NK-92 treated with Interleukin-12 subunit alpha and Interleukin-12 subunit beta, amount 100 ng/mL, for 24 hours (cell line): ENCODE data around the gene TLX3.

Experiments
- DNase-seq: peaks from one replicate; lab custom pipeline; 2025; lab: John Stamatoyannopoulos, UW

TLX3 gene

DNA sequence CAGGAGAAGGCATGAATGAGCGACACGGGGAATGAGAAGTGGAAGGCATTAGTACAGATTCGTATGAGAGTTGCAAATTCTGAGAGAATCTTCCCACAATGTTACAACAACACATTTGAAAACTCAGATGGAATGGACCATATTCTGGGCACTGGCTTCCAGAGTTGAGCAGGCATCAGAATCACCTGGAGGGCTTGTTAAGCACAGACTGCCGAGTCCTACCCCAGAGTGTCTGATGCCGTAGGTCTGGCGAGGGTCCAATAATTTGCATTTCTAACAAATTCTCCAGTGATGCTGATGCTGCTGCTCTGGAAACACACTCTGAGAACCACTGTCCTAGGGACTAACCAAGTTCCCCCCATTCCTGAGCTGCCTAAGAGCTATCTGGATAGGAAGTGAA, 2.9 kb upstream of the TLX3 start:
- DNase-seq = no peak

DNA sequence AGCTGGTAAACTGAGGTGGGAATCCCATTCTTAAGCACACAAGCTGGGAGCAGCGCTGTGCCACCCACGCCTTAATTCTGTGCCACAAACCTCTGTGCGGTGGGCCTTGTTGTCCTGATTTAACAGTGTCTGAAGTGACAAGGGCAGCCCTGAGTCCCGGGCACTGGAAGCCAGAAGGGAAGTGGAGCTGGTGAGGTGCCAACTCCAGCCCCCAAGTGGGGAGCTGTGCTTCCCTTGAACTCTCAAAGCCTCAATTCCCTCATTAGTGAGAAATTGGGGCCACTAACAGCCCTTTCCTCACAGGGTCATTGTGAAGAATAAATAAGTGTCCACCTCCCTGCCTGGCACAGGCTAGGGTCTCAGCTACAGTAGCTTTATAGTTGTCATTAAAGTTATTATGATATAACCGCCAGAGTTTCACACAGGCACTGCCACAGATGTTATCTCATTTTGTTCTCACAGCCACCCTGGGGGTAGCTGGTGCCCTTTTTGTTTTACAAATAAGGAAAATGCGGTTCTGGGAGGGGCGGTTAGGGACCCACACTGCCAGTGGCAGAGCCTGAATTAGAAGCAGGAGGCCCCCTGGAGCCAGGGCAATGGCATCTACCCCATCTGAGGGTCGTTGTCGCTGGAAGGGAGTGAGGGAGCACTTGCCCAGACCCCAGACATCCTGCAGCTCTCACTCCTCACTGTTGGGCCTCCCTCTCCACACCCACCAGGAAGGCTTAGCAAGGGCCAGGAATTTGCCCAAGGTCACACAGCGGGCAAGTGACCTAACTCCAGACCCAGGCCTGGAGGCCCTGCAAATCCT, 2.1 kb upstream of the TLX3 start:
- no peak for DNase-seq

DNA sequence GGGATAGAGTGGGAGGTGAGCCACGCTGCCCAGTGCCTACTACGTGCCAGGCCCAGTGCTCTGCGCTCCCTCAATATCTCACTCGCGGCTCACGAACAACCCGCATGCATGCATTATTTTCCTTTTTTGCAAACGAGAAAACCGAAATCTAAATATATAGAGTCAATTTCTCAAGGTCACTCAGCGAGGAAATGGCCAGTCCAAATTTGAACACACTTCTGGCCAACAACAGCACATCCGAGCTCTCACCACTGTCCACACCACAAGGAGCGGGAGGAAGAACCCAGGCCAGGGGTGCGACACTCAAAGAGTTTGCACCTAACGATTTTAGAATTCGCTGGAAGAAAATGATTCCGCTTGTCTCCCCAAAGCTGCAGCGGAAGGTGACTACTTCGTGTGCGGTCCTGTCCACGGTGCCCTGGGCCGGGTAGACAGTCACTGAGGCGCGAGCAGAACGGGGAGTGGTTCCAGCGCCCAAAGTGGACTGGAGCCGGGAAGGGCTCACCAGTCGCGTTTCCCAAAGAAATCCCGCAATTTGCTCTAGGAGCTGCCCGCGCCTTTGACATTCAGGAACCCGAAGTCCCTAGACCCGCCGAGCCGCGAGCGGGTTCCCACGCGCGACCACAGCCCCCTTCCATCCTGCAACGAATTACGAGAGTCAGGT, 1.1 kb upstream of the TLX3 start:
- DNase-seq = no peak

DNA sequence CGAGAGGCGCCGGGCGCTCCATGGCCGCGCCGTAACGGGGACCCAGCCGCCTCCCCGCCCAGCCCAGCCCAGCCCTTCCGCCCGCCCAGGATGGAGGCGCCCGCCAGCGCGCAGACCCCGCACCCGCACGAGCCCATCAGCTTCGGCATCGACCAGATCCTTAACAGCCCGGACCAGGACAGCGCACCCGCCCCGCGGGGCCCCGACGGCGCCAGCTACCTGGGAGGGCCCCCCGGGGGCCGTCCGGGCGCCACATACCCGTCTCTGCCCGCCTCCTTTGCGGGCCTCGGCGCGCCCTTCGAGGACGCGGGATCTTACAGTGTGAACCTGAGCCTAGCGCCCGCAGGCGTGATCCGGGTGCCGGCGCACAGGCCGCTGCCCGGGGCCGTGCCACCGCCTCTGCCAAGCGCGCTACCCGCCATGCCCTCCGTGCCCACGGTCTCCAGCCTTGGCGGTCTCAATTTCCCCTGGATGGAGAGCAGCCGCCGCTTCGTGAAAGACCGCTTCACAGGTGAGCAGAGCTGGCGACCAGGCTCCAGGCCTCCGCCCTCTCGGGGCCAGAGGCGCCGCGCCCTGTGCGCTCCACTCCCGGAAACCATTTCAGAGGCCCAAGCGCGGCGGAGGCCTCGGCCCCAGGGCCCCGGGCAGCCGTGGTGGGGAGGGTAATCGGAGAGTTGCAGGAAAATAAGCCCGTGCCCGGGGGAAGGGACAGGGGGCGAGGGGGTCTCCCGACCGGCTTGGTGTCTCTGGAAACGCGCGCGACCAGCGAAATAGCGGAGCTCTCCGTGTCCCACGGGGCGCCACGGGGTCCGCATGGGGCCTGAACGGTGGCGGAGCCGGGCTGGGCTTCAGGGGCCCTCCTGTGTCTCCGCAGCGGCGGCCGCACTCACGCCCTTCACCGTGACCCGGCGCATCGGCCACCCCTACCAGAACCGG, 496 bp downstream of the TLX3 start:
- DNase-seq = no peak

DNA sequence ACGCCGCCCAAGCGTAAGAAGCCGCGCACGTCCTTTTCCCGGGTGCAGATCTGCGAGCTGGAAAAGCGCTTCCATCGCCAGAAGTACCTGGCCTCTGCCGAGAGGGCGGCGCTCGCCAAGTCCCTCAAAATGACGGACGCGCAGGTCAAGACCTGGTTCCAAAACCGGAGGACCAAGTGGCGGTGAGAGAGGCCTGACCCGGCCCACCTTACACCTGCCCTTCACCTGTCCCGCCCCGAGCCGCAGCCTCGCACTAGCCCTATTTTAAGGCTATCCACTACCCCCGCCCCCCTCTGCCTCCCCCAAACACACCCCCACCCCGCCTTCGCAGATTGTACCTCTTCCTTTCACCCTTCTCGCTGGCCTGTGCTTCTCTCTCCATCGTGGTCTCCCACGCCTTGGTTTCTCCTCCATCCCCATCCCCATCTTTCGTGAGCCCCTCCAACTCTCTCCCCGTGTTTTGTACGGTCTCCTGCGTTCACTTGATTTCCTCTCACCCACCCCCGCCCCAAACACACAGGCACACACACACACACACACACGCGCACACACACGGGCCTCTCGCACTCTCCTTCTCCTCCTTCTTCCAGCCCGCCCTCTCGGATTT, 1.3 kb downstream of the TLX3 start:
- no peak for DNase-seq

DNA sequence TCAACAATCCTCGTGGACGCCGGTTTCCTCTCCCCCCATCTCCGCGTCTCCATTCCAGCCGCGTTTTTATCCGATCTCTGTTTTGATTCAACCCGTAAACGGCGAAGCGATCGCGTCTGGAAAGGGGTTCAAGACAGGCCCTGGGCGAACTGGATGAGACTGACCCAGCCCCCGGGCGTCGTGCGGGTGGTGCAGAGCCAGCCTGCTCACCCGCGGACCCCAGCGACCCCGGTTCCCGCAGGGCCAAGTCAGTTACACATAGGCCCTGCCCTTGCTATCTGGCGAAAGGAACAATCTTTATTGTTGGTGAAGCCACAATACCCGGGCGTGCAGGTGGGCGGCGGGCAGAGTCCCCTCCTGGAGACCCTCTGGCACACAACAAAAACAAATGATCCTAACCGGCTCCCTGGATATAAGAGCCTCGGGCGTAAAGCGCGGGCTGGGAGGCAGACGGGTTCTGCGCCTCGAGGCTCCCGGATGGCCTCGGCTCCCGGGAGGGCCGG, 1.8 kb downstream of the TLX3 start:
- DNase-seq = no peak

DNA sequence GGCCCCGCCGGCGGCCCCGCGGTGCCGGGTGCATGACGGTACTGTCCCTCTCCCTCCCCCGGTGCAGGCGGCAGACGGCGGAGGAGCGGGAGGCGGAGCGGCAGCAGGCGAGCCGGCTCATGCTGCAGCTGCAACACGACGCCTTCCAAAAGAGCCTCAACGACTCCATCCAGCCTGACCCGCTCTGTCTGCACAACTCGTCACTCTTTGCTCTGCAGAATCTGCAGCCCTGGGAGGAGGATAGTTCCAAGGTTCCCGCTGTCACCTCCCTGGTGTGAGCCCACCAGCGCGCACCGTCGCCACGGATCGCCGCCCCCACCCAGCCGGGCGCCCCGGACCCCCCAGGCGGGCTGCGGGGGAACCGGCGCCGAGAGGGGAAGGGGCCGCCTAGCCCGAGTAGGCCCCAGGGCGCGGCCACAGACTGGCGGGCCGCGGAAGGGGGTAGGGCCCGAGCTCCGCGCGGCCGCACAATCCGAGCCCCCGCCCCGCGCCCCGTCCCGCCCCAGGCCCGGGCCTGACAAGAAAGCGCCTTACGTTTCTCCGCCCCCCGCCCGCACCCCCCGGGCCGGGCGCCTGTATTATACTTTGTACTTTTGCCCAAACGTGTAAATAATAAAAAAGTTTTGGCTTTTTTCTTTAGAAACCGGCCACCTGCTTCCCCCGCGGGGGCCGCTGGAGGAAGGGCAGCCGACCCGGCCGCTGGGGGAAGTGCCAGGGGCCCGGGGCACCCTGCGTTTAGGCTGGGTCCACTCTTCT, 2.5 kb downstream of the TLX3 start:
- no peak for DNase-seq

DNA sequence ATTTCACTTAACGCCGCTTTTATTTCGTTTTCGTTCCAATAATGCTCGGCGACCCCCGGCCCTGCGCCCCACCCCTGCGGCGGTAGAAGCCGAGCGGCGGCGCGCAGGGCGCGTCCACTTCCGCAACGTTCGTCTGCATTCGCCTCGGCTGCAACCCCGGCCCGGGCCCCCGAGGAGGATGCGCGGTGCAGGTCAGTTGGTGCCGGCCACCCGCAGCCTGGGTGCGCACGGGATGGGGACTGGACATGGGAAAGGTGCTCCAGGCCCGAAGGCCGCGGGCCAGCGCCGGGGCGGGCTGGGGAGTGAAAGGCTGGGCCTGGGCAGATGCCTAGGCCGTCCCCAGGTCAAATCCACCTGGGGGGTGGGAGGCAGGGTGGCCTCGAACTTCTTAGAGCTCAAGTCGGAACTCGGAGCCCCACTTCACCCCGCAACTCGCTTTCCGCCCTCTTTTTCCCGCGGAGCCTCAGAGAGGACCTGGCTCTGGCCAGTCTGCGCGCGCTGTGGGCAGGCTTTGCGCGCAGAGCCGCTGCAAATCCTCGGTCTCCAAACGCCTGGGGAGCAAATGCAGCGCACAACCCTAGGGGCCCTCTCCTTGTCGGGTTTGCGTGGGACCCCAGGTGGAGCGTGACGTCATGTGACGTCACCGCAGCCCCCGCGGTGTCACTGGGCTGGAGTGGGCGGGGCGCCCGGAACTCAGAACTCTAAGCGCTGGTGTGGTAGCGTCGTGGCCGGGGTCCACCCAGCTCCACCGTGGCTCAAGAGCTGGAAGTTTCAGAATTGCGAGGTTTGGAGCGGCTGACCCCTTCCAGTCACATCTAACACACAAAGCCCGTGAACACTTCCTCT, 3.3 kb downstream of the TLX3 start:
- DNase-seq = no peak

DNA sequence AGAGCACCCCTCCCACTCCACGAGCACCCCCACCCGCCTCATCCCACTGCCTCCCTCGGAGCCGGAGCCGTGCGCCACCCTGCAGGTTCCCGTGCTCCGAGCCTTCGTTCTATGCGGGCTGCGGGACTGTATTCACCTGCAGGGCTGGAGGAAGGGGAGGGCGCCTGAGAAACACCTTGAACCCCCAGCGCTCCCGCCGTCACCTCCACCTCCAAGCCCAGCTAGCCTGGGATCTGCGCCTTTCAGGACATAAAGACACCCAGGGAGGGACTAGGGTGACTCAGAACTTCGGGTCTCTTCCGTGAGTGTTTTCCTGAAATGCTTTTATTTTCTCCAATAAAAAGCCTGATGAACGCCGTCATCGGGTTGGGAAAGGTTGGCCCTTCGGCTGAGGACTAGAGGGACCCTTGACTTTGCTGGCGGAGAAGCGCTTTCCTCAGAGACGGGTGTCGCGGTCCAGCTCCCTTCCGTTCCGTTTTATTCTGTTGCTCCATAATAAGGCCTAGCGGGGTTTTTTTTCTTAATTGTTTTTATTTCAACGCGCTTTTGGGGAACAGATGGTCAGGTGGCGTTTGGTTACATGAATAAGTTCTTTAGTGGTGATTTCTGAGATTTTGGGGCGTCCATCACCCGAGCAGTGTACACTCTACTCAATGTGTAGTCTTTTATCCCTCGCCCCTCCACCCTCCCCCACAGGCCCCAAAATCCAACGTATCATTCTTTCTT, 4.6 kb downstream of the TLX3 start:
- no peak for DNase-seq

DNA sequence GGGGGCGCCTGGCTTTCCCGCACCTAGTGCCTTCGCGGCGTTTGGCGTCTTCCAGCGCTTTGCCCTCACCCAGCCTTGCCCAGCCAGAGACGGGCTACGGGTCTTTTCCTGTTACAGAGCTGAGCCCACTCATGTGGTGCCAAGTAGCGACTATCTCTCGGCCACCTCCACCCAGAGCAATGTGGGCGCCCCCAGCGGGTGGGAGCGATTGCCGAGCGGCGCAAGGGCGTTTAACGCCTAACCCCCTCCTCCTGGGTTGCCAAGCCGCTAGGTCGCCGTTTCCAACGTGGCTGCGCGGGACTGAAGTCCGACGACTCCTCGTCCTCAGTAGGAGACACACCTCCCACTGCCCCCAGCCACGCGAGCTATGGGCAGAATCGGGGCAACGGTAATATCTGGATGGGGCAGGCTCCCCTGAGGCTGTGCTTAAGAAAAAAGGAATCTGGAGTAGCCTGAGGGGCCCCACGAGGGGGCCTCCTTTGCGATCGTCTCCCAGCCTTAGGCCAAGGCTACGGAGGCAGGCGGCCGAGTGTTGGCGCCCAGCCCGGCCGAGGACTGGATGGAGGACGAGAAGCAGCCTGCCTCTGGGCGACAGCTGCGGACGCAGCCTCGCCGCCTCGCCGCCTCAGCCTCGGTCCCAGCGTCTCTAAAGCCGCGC, 5.8 kb downstream of the TLX3 start:
- no peak for DNase-seq

DNA sequence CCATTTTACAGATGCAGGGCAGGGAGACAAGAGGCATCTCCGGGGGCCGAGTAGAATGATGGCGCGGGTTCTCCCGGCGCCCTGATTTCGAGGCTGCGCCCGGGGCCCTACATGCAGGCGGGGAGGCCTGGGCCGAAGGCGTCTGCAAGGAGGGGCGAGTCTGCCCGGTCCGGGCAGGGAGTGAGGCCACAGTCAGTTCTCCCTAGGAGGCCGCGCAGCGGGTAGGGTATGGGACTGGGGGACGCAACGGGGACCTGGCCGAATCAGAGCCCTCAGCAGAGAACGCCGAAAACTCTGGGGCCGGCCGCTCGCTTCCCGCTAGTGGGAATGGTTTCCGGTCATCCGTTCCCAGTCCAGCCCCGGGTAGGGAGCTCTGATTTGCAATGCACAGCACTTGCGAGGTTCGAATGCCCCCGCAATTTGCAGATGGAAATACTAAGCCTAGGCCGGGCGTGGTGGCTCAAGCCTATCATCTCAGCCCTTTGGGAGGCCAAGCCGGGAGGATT, 6.4 kb downstream of the TLX3 start:
- no peak for DNase-seq

DNA sequence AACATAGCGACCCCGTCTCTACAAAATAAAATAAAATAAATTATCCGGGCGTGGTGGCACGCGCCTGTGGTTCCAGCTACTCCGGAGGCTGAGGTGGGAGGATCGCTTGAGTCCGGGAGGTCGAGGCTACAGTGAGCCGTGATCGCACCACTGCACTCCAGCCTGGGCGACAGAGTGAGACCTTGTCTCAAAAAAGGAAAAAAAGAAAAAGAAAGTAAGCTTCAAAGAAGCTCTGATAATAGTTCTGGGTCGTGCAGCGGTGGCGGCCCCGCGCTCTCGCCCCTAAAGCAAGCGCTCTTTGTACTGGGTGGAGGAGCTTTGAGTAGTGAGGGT, 6.8 kb downstream of the TLX3 start:
- DNase-seq = no peak

DNA sequence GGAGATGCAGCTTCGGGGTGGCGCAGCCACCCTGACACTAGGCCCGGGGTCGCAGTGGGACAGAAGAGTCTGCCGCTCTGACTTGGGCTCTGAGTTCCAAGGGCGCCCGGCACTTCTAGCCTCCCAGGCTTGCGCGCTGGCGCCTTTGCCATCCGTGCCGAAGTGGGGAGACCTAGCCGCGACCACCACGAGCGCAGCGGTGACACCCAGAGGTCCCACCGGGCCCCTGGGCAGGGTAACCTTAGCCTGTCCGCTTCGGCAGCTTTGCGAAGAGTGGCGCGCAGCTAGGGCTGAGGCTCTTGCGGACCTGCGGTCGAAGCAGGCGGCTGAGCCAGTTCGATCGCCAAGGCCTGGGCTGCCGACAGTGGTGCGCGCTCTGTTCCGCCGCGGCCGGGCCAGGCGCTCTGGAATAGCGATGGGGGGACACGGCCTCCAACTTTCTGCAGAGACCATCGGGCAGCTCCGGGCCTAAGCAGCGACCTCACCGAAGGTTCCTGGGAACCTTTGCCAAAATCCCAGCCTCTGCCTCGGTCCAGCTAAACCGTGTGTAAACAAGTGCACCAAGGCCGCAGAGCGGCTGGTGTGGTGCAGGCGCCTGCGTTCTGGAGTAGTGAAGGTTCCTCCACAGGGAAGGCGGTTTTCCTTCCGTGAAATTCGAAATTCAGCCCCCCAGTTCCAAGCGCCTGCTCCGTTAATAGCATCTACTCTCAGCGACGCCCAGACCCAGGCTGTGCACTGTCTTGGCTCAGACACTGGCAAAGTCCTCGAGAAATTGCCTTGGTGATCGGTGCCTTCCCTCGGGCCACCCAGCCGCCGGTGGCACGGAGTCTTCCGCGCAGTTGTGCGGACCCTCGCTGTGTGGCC, 7.4 kb downstream of the TLX3 start:
- no peak for DNase-seq

DNA sequence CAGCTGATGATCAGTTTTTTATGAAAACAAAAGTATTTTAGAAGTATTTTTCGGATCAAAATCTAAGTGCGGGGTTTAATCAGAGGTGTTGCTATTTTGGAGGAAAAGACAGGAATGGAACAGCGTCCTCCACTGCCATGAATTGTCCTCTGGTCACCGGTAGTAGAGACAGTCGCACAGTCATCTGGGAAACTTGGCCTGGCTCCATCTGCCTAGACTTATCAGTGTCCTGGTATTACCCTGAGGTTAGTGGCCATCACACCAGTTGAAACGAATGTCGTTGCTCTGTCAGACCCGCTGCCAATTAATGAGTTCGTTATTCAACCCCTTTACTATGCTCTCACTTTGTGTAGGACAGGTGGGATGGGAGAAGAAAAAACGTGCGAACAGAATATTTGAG, 8.2 kb downstream of the TLX3 start:
- no peak for DNase-seq

DNA sequence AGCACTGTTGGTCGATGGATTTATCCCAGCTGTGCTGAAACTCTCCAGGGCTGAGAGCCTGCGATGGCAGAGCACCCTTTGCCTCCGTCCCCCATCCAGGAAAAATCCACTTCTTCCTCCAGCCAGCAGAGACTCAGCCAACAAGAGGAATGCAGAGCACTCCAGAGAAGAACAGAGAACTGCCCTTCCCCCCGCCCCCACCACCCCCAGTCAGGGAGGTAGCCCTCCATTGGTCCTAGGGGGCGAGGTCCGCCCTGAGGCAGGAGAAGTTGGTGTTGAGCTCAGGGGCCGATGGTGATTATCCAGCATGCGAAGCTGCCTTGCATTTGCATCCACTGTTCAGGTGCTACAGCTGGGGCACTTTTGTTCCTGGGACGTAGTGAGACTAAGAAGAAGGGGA, 9.0 kb downstream of the TLX3 start:
- no peak for DNase-seq

DNA sequence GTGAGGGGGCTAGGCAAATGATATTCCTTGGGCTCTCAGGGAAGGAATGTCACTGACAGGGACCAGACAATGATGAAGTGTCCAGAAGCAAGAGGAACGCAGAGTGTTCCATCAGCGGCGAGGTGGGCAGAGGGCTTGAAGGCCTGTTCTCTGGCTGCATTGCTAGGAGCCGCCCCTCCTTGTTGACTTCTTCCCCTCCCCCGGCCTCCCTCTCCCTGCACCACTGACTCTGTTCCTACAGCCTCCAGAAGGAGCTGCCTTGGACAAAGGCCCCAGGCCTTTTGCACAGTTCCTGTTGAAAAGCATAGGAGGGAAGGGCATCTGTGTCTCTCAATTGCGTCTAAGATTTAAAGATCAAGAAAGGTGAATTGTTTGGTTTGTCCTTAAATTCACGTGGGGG, 12.4 kb downstream of the TLX3 start:
- DNase-seq = no peak

DNA sequence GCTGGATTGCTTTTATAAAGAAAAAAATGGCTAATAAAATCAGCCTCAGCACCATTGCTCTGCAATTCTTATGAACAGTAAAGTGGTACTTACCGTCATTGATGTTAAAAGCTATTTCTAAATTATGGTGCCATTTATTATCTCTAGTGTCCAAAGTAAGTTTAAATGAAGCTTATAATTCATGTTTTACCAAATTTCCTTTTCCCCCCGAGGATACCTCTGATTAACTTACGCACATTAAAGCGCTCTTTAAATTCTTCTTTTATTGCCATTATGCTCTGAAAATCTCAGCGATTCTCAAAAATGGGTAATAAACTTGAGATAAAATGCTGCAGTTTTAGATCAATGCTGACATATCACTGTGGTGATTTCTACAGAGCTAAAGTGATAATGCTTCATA, 13.5 kb downstream of the TLX3 start:
- DNase-seq = no peak

DNA sequence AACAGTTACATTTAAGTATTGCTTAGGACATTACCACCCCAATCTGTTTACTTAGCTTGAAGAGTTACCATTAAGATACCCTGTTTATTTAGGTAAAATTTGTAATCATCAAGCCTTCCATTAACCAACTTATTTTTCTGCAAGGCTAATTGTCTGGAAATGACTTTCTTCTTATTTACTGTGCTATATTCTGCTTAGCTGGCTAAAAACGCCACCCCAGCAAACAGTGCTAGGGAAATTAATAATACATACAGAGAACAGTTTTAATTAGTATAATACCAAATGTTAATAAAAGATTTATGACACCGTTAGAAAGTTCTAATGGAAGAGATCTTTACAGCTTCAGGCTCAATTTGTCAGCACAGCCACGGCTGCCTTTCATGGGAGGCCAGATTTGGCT, 14.0 kb downstream of the TLX3 start:
- DNase-seq = no peak
